GM23338 (cell line): Measurements from ENCODE around the gene CCDC12. TPM values are rescaled to one million over a fixed set of nuclear protein-coding genes. Genes with fewer than 3 reads are reported as not detected.

Source experiments
- ATAC-seq: fragments of 200-7000 bp; cut with Tn5 transposase; 3 replicates; pipeline ENCODE4 v1.9.1; 2020
- DNase-seq: peaks from one replicate; pipeline ENCODE4 v3.0.0-alpha.2; 2015; ENCODE audit warnings: low spot score
- H2AFZ ChIP-seq: fragments of 200-600 bp; sonication (generic); 2 replicates; pipeline ENCODE4 v1.8.0; 2016; ENCODE audit warnings: antibody characterized with exemption, mild to moderate bottlenecking, moderate library complexity
- H3F3A ChIP-seq: fragments of 200-600 bp; sonication (generic); replicated peaks from 2 replicates; pipeline ENCODE4 v1.8.0; 2017; ENCODE audit warnings: antibody characterized with exemption, mixed run types, low read depth
- H3K27ac ChIP-seq: fragments of 200-600 bp; sonication (generic); 2 replicates; pipeline ENCODE4 v1.6.1; 2016; ENCODE audit warnings: low read depth
- H3K27me3 ChIP-seq: fragments of 200-600 bp; sonication (generic); 2 replicates; pipeline ENCODE4 v1.8.0; 2016; ENCODE audit warnings: mild to moderate bottlenecking, mixed run types, moderate library complexity; ENCODE audit not compliant: insufficient read depth
- H3K36me3 ChIP-seq: fragments of 200-600 bp; sonication (generic); 2 replicates; pipeline ENCODE4 v1.8.0; 2016; ENCODE audit warnings: mild to moderate bottlenecking; ENCODE audit not compliant: insufficient read depth
- H3K4me1 ChIP-seq: fragments of 200-600 bp; sonication (generic); 2 replicates; pipeline ENCODE4 v1.8.0; 2016; ENCODE audit warnings: mild to moderate bottlenecking, moderate library complexity; ENCODE audit not compliant: insufficient read depth
- H3K4me2 ChIP-seq: fragments of 200-600 bp; sonication (generic); 2 replicates; pipeline ENCODE4 v1.7.1; 2017; ENCODE audit warnings: mixed run types
- H3K4me3 ChIP-seq: fragments of 200-600 bp; sonication (generic); 2 replicates; pipeline ENCODE4 v1.6.1; 2016; ENCODE audit warnings: mixed run types
- H3K79me2 ChIP-seq: fragments of 200-600 bp; sonication (generic); replicated peaks from 2 replicates; pipeline ENCODE4 v1.8.0; 2017; ENCODE audit warnings: mild to moderate bottlenecking; ENCODE audit not compliant: insufficient read depth
- H3K9me2 ChIP-seq: fragments of 200-600 bp; sonication (generic); 2 replicates; pipeline ENCODE4 v1.8.0; 2017; ENCODE audit not compliant: insufficient read depth
- H4K20me1 ChIP-seq: fragments of 200-600 bp; sonication (generic); replicated peaks from 2 replicates; pipeline ENCODE4 v1.8.0; 2017; ENCODE audit warnings: mild to moderate bottlenecking; ENCODE audit not compliant: insufficient read depth
- H3K27ac Mint-ChIP-seq: 2 replicates; pipeline ENCODE4 v1.8.0; 2020; ENCODE audit warnings: inconsistent platforms, mild to moderate bottlenecking, moderate library complexity, mixed read lengths
- H3K27me3 Mint-ChIP-seq: 3 replicates; pipeline ENCODE4 v1.8.0; 2022; ENCODE audit warnings: low read depth, mild to moderate bottlenecking, moderate library complexity, mixed read lengths, inconsistent platforms; ENCODE audit not compliant: insufficient read depth, poor library complexity
- H3K36me3 Mint-ChIP-seq: 3 replicates; pipeline ENCODE4 v1.8.0; 2021; ENCODE audit warnings: low read depth, mild to moderate bottlenecking, inconsistent platforms, moderate library complexity, mixed read lengths
- H3K4me1 Mint-ChIP-seq: 3 replicates; pipeline ENCODE4 v1.8.0; 2020; ENCODE audit warnings: mild to moderate bottlenecking, inconsistent platforms, mixed read lengths
- H3K4me3 Mint-ChIP-seq: 3 replicates; pipeline ENCODE4 v1.8.0; 2021; ENCODE audit warnings: moderate library complexity, mild to moderate bottlenecking, inconsistent platforms, mixed read lengths
- H3K9me3 Mint-ChIP-seq: 3 replicates; pipeline ENCODE4 v1.8.0; 2020; ENCODE audit warnings: moderate library complexity, mild to moderate bottlenecking, inconsistent platforms, mixed read lengths
- CREB1 ChIP-seq: fragments of 250-450 bp; sonication (Bioruptor Pico); IDR thresholded peaks from 2 replicates; pipeline ENCODE4 v1.5.0; 2020; ENCODE audit warnings: low read depth, mild to moderate bottlenecking, moderate library complexity
- ETS1 ChIP-seq: IDR thresholded peaks from 2 replicates; pipeline ENCODE4 v1.6.1; 2016; ENCODE audit warnings: antibody characterized with exemption
- EZH2 ChIP-seq: fragments of 200-600 bp; sonication (generic); IDR thresholded peaks from one replicate; pipeline ENCODE4 v1.8.0; 2017; ENCODE audit warnings: antibody characterized with exemption, mild to moderate bottlenecking, low read depth; ENCODE audit not compliant: unreplicated experiment
- EZH2phosphoT487 ChIP-seq: fragments of 200-600 bp; sonication (generic); IDR thresholded peaks from one replicate; pipeline ENCODE4 v1.8.1; 2018; ENCODE audit warnings: antibody characterized with exemption; ENCODE audit not compliant: unreplicated experiment
- JUNB ChIP-seq: IDR thresholded peaks from one replicate; pipeline ENCODE4 v1.6.1; 2016; ENCODE audit warnings: antibody characterized with exemption; ENCODE audit not compliant: unreplicated experiment
- NANOG ChIP-seq: IDR thresholded peaks from 2 replicates; pipeline ENCODE4 v1.6.1; 2016; ENCODE audit warnings: antibody characterized with exemption, borderline replicate concordance
- POLR2AphosphoS5 ChIP-seq: IDR thresholded peaks from 2 replicates; pipeline ENCODE4 v1.6.1; 2016; ENCODE audit warnings: antibody characterized with exemption, low read depth
- STAT1 ChIP-seq: IDR thresholded peaks from one replicate; pipeline ENCODE4 v1.6.1; 2016; ENCODE audit warnings: antibody characterized with exemption; ENCODE audit not compliant: unreplicated experiment
- ZNF114 ChIP-seq: fragments of 250-450 bp; sonication (Bioruptor Pico); IDR thresholded peaks from 2 replicates; pipeline ENCODE4 v1.5.0; 2020; ENCODE audit warnings: mild to moderate bottlenecking, moderate library complexity
- ZNF331 ChIP-seq: fragments of 250-450 bp; sonication (Bioruptor Pico); IDR thresholded peaks from 2 replicates; pipeline ENCODE4 v1.5.0; 2020; ENCODE audit warnings: low read depth, mild to moderate bottlenecking, moderate library complexity
- polyA plus RNA-seq: library from polyadenylated mRNA; unstranded; fragments of >200 nt; fragmentation: Nextera tagmentation; extraction: Ambion mirVana; gene quantifications from 2 replicates; pipeline ENCODE4 v1.2.1, GENCODE V29; 2016
- total RNA-seq: library from RNA; depleted of rRNA; stranded (reverse); fragments of >200 nt; shearing (Covaris generic); gene quantifications from 2 replicates; pipeline ENCODE4 v1.2.3, GENCODE V29; 2014
- TF ChIP-seq, protein P1 (sequence below), 2 experiments: fragments of 200-600 bp in 1 of 2; sonication (generic) in 1 of 2; conservative IDR thresholded peaks; 2 replicates each; pipeline versions ENCODE4 v1.5.1 to v1.6.1; 2016 to 2017; ENCODE audit warnings: antibody characterized with exemption in 2 of 2, low read depth in 2 of 2, mild to moderate bottlenecking in 2 of 2, moderate library complexity in 1 of 2
- TF ChIP-seq, protein P2 (sequence below): IDR thresholded peaks from one replicate; pipeline ENCODE4 v1.6.1; 2018; ENCODE audit warnings: antibody characterized with exemption; ENCODE audit not compliant: unreplicated experiment

Gene CCDC12
- total and polyA plus RNA-seq, 2 experiments from 2014 or later, result 42.9 to 133 TPM

DNA sequence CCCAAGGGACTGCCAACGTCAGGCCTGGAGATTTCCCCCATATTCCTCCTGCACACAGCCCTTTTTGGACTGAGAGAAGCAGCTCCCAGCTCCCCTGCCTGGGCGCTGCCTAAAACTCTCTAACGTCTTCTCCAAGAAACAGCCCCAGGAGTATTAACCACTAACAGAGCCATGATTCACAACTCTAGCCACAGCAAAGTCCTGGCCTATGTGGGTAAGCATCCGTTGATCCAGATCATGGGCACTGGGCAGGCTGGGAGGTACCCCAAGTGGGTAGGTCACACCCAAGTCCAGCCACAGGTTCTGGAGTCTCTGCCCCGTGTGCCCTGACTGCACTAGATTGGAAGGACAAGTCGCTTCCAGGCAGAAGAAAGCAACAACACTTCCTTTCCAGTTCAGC, 34.8 kb upstream of the CCDC12 start (continued):
- TF ChIP-seq, protein P1, sequence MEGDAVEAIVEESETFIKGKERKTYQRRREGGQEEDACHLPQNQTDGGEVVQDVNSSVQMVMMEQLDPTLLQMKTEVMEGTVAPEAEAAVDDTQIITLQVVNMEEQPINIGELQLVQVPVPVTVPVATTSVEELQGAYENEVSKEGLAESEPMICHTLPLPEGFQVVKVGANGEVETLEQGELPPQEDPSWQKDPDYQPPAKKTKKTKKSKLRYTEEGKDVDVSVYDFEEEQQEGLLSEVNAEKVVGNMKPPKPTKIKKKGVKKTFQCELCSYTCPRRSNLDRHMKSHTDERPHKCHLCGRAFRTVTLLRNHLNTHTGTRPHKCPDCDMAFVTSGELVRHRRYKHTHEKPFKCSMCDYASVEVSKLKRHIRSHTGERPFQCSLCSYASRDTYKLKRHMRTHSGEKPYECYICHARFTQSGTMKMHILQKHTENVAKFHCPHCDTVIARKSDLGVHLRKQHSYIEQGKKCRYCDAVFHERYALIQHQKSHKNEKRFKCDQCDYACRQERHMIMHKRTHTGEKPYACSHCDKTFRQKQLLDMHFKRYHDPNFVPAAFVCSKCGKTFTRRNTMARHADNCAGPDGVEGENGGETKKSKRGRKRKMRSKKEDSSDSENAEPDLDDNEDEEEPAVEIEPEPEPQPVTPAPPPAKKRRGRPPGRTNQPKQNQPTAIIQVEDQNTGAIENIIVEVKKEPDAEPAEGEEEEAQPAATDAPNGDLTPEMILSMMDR (conservative IDR thresholded peaks at IDR 0.05; ENCODE audit: low read depth in 2 of 2), result no peak
- TF ChIP-seq CREB1 (CRISPR knock-in tag) (no peak), EZH2phosphoT487 (no peak), STAT1 (no peak), ZNF114 (CRISPR knock-in tag) (no peak), NANOG (no peak), ZNF331 (CRISPR knock-in tag) (no peak)

GRCh38 chr3:47010910-47011309, 34.4 kb upstream of the CCDC12 start:
- Histone ChIP-seq H3K36me3 (no peaks in the 10 kb centered on the region; the same call in 1 of the 2 replicates), H3K4me2 (no peak overlapping the region), H2AFZ (no peak overlapping the region), H3K9me2 (peaks cover 9% of the 10 kb centered on the region; the same call in 1 of the 2 replicates), H3K4me1 (no peaks in the 10 kb centered on the region), H3K27me3 (no peaks in the 10 kb centered on the region), H3K27ac (no peak overlapping the region), H3F3A (peaks cover 10% of the 10 kb centered on the region; the same call in 1 of the 2 replicates), H4K20me1 (no peaks in the 10 kb centered on the region; the same call in 1 of the 2 replicates), H3K4me3 (no peak overlapping the region), H3K79me2 (no peaks in the 10 kb centered on the region)
- H3K4me1 Mint-ChIP-seq, result peaks cover 10% of the 10 kb centered on the region; the same call in 2 of the 3 replicates
- H3K9me3 Mint-ChIP-seq, result no peaks in the 10 kb centered on the region
- H3K27ac Mint-ChIP-seq, result no peak overlapping the region
- DNase-seq (no peak), ATAC-seq (no peak)
- no peak overlapping the region; the same call in 2 of the 3 replicates for H3K4me3 Mint-ChIP-seq
- TF ChIP-seq STAT1 (no peak), ETS1 (no peak), ZNF114 (CRISPR knock-in tag) (no peak), ZNF331 (CRISPR knock-in tag) (no peak), JUNB (no peak), POLR2AphosphoS5 (no peak), CREB1 (CRISPR knock-in tag) (no peak), EZH2phosphoT487 (no peak), EZH2 (no peak)
- TF ChIP-seq, protein P2, sequence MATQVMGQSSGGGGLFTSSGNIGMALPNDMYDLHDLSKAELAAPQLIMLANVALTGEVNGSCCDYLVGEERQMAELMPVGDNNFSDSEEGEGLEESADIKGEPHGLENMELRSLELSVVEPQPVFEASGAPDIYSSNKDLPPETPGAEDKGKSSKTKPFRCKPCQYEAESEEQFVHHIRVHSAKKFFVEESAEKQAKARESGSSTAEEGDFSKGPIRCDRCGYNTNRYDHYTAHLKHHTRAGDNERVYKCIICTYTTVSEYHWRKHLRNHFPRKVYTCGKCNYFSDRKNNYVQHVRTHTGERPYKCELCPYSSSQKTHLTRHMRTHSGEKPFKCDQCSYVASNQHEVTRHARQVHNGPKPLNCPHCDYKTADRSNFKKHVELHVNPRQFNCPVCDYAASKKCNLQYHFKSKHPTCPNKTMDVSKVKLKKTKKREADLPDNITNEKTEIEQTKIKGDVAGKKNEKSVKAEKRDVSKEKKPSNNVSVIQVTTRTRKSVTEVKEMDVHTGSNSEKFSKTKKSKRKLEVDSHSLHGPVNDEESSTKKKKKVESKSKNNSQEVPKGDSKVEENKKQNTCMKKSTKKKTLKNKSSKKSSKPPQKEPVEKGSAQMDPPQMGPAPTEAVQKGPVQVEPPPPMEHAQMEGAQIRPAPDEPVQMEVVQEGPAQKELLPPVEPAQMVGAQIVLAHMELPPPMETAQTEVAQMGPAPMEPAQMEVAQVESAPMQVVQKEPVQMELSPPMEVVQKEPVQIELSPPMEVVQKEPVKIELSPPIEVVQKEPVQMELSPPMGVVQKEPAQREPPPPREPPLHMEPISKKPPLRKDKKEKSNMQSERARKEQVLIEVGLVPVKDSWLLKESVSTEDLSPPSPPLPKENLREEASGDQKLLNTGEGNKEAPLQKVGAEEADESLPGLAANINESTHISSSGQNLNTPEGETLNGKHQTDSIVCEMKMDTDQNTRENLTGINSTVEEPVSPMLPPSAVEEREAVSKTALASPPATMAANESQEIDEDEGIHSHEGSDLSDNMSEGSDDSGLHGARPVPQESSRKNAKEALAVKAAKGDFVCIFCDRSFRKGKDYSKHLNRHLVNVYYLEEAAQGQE, result no peak
- TF ChIP-seq, protein P1 (conservative IDR thresholded peaks at IDR 0.05; ENCODE audit: low read depth in 2 of 2), result no peak
- peaks cover 16% of the 10 kb centered on the region for H3K36me3 Mint-ChIP-seq
- H3K27me3 Mint-ChIP-seq, result peaks cover 7% of the 10 kb centered on the region
